NCI-H82 (cell line): ENCODE measurements around the gene IL1RAPL1.

Source experiments
- DNase-seq: peaks from one replicate; lab custom pipeline; 2025; lab: John Stamatoyannopoulos, UW

Gene IL1RAPL1

DNA sequence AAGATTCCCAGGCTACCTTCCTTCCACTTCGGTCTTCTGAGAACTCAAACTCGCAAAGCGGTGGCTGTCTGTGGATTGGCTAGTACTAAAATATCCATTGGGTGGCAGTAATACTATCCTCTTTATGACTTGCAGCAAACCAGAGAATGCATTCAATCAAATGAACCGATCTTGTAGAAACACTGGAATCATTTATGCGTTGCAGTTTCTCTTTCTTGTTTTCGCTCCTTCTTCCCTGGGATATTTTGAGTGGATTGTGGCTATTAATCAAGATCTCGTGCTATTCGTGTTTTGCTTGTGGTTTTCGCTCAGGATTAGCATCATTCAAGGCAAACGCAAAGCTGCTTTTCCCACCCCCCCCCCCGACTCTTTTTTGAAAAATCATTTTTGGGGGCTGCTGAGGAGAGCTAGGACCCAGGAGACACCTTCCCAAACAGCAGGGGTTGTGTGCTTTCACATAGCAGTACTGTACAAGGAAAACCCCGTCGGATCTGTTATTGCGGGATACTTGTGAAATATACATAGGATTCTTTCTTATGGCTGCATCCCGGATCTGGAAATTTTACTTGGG, at the start of gene IL1RAPL1:
Gene IL1RAPL1, plus strand, starts transcription at position 466 of the 571 bp plus-strand sequence.
- DNase-seq: peak; percentile 15

DNA sequence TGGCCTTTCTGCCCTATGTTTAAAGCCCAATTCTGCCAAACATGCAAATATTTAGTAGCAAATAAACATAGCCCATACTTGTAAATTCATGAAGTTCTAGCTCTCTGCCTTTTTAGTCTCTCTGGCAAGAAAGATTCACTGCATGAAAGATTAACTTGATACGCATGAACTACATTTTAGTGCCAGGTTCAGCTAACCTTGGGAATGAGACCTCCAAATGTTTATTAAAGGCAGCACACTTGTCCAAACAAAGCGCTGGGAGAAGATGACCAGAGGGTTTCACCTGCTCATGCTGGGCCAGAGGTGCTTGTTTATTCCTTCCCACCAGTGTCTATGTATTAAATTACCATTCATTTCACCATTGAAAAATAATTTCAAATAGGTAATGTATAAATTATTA, 44.5 kb upstream of the IL1RAPL1 start:
- DNase-seq: no peak

DNA sequence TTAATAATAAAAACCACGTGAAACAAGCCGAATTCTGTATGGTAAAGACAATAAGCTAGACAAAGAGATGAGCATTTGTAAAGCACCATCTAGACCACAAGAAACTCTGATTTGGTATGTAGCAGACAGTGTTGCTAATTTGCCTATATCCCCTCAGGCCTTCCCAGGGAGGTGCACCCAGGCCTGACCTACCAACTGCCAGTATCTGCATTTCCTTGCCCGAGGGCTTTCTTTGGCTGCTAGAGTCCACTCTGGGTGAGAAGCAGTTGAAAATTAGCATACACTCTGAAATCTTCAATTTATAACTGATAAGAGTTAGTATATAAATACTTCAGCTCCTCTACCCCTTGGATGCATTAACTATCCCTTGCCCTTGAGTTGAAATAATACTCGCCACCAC, 37.4 kb upstream of the IL1RAPL1 start:
- no peak for DNase-seq

DNA sequence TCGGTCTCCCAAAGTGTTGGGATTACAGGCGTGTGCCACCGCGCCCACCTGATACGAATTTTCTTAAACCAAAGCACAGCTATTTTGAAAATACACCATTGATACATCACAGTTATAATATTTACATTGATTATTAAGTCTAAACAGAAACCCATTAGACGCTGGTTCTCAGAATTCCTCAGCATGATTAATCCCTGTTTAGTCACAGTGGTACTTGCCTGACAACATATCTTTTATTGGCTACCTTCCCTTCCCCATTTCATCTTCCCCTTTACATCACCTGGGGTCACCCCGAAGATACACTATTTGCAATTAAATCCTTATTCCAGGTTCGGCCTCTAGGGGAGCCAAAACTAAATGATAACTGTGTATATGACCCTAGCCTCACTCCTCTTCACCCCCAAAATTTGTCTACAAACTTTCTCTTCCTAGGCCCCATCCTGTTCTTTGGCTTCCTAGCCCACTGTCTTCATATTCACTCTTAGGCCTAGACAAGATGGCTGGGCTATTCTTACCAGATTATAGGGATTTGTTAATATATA, 36.8 kb upstream of the IL1RAPL1 start:
- no peak for DNase-seq

DNA sequence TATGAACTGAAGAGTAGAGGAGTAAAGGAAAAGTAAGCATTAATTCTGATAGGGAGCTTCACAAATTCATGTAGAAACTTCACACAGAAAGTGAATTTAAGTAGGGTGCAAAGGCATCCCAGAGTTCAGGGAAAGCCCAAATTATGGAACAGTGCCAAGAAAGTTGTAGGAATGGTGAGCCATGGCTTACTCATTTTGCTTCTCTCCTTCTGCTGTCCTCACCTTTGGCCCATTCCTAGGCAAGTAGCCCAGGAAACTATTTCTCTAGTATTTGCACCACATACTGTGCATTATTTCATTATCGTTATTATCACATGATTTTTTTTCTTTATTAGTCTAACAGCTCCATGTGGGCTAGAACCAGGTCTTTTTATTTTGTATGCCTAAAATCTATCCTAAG, 34.9 kb upstream of the IL1RAPL1 start:
- DNase-seq: no peak

DNA sequence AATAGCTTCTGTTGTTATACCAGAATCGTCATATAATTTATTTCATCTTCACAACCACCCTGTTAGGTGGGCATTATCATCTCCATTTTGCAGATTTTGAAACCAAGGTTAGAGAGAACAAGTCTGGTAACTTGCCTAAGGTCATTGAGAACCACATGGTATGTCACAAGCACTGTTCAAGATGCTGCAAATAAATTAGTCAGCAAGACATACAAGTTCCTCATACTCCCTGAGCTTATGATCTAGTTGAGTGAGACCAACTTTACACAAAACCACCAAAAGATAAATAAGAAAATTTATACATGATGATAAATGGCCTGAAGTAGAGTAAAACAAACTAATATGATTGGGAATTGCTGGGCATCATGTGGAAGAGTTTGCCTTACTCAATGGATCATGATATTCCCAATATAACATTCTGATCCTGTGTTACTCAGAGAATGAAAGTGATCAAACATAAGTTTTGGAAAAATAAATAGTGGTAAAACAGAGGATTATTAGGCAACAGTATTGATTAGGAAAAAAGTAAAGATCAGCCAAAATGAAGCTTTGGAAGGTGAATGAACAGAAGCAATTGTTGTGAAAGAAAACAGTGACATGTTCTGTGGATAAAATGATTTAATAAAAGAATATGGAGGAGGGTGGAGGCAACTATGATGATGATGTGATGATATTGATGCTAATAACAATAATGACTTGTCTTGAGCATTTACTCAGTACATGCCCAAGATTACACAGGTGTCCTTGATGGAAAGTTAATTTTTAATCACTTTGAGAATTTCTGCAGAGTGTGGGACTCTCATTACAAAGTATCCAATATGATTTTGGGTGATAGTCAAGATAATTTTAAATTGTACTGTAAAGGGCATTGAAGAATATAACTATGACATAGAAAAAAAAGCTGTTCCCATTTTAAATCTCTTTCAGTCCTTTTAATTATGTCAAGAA, 34.1 kb upstream of the IL1RAPL1 start:
- DNase-seq: no peak

DNA sequence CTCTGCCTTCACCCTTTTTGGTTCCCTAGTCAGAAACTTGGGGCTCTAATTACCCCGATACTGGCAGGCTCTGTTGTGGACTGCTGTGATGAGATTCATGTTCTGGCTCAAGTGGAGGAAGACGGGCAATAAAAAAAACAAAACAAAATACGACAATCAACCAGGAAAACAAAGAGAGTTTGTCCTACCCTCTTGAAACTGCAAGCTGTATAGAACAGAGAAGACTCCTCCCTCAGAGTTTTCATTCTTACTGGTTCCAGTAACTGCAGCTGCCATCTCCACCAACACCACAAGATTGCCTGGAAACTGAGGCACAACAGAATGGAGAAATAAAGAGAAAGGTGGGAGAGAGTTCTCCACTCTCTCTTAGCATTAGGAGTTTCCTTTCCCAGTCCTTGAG, 11.1 kb upstream of the IL1RAPL1 start:
- DNase-seq: no peak

DNA sequence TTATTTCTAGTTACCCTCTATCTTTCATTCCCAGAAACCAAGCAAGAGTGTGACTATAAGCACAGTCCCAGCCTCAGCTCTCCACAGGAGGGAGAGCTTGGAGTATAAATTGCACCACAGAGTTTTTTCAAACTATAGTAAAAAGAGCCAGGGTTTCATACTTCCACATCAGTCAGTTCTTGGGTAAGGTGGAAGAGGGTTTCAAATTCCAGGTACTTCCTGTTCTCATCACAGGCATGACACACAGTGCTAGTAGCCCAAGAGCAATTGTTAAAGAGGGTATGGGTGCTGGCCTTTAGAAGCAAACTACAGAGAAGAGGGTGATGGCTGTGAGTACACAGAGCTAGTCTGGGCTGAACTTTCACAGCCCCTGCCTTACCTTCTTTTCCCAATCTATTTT, 5.7 kb upstream of the IL1RAPL1 start:
- no peak for DNase-seq

DNA sequence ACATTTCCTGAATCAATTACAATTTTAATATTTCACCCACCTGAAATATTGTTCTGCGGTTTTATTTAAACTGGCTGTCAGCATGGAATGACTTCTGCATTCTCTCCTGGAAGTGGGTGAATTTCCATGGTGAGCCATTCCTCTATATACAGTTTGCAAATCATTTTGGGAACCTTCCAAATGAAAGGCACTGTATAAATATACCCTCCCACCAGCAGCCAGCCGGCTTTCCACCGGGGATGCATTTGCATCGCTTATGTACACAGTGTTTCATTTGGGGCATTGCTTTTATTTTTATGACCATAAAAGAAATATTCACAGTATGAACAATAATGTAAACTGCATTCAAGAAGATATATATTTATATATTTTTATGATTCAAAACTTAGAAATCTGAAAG, 4.7 kb upstream of the IL1RAPL1 start:
- DNase-seq: no peak

DNA sequence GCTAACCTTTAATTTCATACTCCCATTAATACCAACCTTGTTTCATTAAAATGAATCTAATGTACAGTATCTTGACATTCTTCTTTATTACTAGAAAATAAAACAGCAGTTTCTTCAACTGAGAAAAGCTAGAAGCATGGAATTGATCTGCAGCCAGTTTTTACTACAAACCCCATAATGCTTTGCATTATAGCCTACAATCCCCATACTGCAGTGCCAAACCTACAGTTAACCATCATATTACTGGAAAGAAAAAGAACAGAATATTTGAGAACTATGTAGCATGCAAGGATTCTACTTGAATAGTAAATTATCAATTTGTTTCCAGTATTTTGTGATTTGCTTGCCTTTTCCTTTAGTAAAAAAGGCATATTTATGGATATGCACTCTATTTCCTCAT, 3.2 kb upstream of the IL1RAPL1 start:
- no peak for DNase-seq

DNA sequence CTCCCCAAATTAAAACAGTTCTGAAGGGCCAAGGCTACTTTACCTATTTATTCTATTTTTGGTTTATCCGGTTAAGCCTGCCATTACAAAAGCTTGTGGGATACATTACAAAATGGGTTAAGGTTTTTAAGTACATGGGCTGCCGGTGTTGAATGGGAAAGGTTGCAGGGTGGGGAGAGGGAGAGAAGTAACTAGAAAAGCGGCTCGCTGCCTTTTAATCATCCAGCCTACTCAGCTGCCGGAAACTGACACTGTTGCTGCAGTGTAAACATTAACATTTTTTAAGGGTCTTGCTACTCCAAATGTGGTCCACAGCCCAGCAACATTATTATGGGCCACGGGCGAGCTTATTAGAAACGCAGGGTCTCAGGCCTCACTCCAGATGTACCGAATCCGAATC, 1.5 kb upstream of the IL1RAPL1 start:
- DNase-seq: no peak

DNA sequence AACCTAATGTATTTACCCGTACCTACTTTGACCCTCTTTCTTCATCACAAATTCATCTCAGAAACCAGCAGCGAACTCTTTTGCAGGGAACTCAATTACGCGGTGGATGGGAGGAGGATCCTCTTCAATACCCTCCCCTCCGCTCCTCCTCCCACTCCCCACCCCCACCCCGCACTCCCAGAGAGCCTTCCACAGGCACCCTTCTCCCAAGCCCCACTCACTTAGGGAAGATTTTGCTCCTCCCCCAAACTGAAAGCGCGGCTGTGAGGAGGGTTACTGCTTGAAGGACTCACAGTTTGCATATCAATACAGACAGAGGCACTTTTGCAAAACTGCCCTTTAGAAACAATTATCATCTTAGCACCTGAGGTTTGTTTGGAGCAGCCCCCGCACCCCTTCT, 960 bp upstream of the IL1RAPL1 start:
- DNase-seq: no peak

DNA sequence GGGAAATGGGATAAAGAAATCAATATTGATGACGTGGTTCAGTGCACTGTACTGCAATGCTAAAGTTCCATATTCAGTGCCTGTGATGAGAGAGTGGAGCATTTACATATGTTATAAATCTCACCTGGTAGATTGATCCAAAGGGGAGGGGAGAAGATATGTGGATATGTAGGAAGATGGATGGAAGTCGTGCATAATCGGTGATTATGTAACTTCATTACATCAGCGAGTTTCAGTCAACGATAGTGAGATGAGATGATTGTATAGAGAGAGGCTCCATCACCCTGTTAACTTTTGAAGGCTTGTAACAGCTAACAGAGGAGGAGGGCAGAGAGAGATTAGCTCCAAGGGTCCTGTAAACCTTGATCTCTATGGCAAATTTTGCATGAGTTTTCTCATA, 1.8 kb downstream of the IL1RAPL1 start:
- DNase-seq: no peak

DNA sequence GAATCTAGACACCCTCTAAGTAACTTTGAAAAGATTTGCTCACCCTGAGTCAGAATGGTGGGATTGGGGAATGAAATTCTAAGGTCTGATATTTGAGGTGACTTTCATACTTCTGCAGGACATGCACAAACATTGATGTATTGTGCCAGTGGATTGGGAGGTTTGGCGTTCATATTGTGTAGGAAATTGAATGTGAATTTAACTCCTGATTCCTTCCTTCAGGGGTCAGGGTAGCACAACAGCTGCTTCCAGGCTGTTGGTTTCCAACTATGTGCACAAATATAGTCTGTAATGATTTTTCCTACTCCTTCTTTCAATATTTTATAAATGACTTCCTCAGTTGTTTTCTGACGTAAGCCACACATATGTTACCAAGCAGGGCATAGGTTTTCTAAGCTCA, 3.1 kb downstream of the IL1RAPL1 start:
- no peak for DNase-seq

DNA sequence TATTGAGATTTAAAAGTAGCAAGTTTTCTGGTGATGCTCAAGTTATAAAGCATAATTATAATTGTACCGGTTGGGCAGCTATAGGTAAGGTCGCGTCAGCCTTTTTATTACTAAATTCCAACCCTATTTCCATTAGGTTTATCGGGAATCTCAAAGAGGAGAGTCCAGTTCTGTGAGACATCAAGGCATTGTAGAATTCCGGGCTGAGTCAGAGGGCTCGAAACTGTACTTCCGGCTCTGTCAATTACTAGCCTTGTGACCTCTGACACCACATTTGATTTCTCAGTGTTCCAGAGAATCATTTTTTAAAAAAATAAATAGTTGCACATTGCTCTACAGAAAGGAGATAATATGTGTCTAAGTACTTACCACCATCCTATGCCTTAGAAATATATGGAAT, 4.3 kb downstream of the IL1RAPL1 start:
- no peak for DNase-seq

DNA sequence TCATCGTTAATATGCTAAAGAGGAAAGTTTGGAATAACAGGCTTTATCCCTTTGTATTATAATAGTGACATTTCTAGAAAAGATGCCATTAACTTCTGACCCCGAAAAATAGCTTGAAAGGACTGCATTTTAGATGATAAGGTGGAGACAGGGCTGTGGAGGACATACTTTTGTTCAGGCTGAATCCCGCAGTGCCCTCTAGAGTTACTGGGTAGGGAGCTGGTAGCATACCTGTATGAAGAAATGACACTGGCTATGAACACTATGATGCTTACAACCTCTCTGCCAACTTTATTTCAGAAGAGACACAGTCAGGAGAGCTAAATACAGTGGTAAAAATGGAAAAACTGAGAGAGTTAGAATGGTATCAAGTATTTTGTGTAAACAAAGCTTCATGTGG, 8.1 kb downstream of the IL1RAPL1 start:
- no peak for DNase-seq

DNA sequence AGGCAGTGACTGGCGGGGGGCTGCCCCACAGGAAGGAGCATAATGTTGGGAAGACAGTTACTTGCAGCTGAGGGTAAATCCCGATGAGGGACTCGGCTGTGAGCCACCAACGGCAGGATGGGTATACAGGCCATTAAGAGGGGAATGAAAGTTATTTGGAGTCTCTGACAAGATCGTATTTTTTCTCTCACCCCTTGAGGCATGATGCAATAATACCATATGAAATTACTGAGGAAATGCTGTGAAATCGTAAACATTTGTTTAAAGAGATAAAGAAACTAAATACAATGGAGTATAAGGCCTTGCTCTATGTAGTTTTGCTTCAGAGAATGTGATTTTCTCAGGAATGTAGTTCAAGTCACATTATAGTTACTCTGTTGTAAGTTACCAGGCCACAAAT, 12.7 kb downstream of the IL1RAPL1 start:
- DNase-seq: no peak

DNA sequence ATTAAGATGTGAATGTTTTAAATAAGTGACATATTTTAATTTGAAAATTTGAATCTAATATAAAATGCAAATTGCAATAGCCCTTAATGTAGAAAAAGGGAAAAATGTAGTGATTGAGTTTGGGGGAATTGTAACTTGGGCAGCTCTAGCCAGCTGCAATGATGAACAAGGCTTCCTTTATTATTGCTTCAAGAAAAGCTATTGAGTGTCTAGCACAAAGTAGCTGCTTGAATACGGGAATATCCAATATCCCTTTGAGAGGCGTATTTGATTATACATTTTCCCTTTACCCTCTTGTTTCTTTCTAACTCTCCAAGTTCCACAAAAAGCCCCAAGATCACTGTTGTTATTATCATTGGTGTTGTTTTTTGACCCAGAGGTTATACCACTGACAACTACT, 21.8 kb downstream of the IL1RAPL1 start:
- DNase-seq: no peak

DNA sequence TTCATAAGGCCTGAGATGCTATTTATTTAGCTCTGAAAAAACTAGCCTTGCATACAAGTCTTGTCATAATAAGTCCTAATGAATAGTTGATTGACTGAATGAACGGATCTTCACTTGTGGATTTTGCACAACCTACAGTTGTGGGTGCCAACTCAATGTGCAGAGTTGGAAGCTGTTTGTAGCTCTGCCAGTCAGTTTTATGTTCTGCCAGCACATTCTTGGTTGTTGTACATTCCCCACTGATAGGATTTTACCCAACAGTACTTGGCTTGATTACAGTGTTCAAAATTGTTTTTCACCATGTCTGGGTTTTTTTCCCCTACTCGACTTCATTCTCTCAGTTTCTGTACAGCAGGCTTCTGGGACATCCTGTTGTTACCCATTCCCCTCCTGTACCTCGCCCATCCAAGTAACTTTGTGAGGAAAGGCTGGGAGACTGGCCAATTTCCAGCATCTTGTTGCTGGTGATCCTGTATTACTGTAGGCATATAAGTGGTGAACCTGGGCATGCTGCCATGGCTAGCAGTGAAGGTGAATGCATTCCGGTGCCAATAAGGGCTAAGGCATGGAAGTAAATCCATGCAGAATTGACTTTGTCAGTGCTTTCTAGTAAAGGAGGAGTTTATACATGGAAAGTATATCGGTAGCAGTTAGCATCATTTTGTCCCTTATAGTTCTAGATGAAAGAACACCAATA, 22.8 kb downstream of the IL1RAPL1 start:
- no peak for DNase-seq

DNA sequence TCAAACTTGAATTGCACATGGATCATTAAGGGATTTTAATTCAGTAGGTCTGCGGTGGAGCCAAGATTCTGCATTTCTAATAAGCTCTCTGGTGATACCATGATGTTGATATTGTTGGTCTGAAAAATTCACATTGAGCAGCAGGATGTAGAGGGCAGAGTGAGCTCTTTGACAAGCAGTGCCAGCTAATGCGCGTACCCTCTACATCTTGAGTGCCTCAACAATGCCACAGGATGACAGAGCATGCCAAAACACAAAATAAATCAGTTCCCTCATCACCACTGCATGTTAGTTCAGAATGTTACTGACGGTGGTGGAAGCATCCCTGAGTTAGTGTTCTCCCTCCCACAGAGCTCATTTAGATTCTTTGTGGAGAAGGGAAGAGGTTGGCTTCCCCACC, 23.5 kb downstream of the IL1RAPL1 start:
- no peak for DNase-seq

DNA sequence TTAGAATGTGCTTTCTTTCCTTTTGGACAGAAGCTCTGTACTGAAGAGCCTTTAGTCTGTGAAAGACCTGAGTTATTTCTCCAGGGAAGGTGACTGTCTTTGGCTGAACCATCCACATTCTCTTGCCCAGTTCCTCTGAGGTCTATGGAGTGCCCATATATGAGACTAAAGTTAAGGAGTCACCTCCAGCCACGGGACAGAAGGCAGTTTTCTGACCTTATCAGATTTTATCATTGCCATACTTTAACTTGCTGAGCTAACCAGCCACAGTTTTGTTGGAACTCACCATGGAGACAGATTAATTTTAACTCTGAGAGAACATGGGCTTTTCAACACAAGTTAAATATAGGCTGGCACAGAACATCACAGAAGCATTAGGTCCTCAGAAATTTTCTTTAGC, 26.3 kb downstream of the IL1RAPL1 start:
- no peak for DNase-seq

DNA sequence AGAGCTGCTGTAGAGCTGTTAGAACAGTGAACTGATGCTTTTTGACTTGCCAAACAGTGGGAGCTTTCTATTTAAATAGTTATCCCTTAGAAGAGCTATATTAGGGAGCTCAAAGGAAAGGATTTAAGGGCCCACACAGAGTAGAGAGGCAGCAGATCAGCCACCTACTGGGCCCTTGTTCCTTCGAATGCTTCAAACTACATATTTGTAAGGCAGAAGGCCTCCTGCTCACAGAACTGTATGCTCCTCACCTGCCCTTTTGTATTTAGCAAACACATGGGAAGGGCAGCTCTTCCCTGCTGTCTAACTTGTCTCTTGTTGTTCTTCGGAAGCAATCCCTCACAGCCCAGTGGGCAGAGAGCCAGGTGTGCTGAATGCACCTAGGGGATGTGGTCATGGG, 38.0 kb downstream of the IL1RAPL1 start:
- DNase-seq: no peak

DNA sequence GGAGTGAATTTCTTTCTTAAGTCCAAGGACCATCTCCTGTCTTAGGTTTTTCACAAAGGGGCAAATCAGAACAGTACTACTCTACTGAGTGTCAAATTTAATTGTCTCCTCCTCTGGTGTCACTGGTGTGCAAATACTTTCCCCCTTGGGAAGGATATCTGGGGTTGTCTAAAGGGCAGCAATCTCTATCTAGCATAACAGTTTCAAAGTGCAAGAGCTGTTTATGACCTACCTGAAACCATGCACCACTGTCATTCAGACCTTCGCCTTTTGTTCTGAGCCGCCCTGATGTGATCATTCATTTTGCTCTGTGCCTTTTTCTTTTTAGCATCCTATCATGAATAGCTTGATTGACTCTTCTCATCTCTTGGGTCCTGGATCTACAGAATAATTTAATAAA, 39.3 kb downstream of the IL1RAPL1 start:
- no peak for DNase-seq
